ENCODE results near the gene WNK1. TPM values are rescaled to one million over a fixed set of nuclear protein-coding genes. Genes with fewer than 3 reads are reported as not detected.

The WNK1 gene
- total RNA-seq, 1 donor from 2014 or later = 366 TPM

DNA sequence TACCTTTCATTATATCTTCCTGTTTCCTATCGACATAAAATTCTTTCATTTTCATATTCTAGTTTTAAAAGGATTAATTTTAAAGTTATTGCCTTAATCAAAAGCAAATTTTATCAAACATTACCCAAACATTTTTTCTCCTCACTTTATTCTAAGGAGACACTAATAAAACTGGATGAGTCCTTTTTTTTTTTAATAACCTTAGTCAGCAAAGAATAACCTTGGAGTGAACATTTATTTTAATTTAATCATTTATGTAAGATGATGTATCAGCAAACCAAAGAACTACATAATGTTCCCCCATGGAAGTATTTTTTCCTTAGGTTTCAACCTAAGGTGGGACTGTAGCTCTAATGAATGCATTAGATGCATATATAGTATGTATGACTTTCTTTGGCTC is 113.2 kb downstream of the WNK1 start:
- Histone ChIP-seq H3K9me3 (no peaks in the 10 kb centered on the region), H3K4me1 (peaks cover 6% of the 10 kb centered on the region), H3K27me3 (no peaks in the 10 kb centered on the region), H3K27ac (no peak overlapping the region), H3K4me3 (no peak overlapping the region), H3K36me3 (peaks cover 0 to 53% of the 10 kb centered on the region in 2 donors)
- TF ChIP-seq POLR2AphosphoS5 (IDR thresholded peaks at IDR 0.05; ENCODE audit: insufficient read depth in 1 of 2, low read depth in 1 of 2) (no peak), POLR2A (IDR thresholded peaks at IDR 0.05) (no peak), CTCF (IDR thresholded peaks at IDR 0.05) (no peak)
- DNase-seq (ENCODE audit: extremely low spot score in 2 of 2) = no peak
- intact Hi-C loops (cut with DNase I) = no loop called here

DNA sequence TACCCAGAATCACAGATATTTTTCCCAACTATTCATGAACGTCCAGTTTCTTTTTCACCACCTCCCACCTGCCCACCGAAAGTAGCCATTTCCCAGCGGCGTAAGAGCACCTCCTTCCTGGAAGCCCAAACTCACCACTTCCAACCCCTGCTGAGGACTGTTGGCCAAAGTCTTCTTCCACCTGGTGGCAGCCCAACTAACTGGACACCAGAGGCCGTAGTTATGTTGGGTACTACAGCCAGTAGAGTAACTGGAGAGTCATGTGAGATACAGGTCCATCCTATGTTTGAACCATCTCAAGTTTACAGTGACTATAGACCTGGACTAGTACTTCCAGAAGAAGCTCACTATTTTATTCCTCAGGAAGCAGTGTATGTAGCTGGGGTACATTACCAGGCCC is 115.5 kb downstream of the WNK1 start:
- intact Hi-C loops (cut with DNase I) = no loop called here
- no peak overlapping the region for H3K4me3 ChIP-seq
- H3K27ac ChIP-seq = no peak overlapping the region
- peaks cover 6% of the 10 kb centered on the region for H3K4me1 ChIP-seq
- TF ChIP-seq CTCF (IDR thresholded peaks at IDR 0.05) (no peak), POLR2A (IDR thresholded peaks at IDR 0.05) (no peak), POLR2AphosphoS5 (IDR thresholded peaks at IDR 0.05; ENCODE audit: insufficient read depth in 1 of 2, low read depth in 1 of 2) (no peak)
- peaks cover 0 to 47% of the 10 kb centered on the region in 2 donors for H3K36me3 ChIP-seq
- no peaks in the 10 kb centered on the region for H3K9me3 ChIP-seq
- no peak for DNase-seq (ENCODE audit: extremely low spot score in 2 of 2)
- H3K27me3 ChIP-seq = no peaks in the 10 kb centered on the region

DNA sequence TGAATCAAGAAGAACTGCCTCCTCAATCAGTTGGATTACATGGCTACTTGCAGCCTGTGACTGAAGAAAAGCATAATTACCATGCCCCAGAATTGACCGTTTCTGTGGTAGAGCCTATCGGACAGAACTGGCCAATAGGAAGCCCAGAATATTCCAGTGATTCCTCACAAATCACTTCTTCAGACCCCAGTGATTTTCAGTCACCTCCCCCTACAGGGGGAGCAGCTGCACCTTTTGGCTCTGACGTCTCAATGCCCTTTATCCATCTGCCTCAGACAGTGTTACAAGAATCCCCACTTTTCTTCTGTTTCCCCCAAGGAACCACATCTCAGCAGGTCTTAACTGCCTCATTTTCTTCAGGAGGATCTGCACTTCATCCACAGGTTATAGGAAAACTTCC is 116.3 kb downstream of the WNK1 start:
- intact Hi-C loops (cut with DNase I) = no loop called here
- Histone ChIP-seq H3K4me1 (no peaks in the 10 kb centered on the region), H3K27ac (no peak overlapping the region), H3K27me3 (no peaks in the 10 kb centered on the region), H3K4me3 (no peak overlapping the region), H3K36me3 (peaks cover 0 to 54% of the 10 kb centered on the region in 2 donors), H3K9me3 (no peaks in the 10 kb centered on the region)
- no peak for DNase-seq (ENCODE audit: extremely low spot score in 2 of 2)
- no peak for TF ChIP-seq POLR2AphosphoS5 (IDR thresholded peaks at IDR 0.05; ENCODE audit: insufficient read depth in 1 of 2, low read depth in 1 of 2)
- TF ChIP-seq CTCF (IDR thresholded peaks at IDR 0.05) = no peak
- TF ChIP-seq POLR2A (IDR thresholded peaks at IDR 0.05) = no peak

- intact Hi-C loops (cut with DNase I) = no loop called here
- Histone ChIP-seq H3K9me3 (no peaks in the 10 kb centered on the region), H3K27me3 (no peaks in the 10 kb centered on the region), H3K4me1 (no peaks in the 10 kb centered on the region), H3K36me3 (peaks cover 0 to 69% of the 10 kb centered on the region in 2 donors), H3K27ac (no peak overlapping the region), H3K4me3 (no peak overlapping the region)
- no peak for TF ChIP-seq CTCF (IDR thresholded peaks at IDR 0.05)
- TF ChIP-seq POLR2A (IDR thresholded peaks at IDR 0.05) = no peak
- no peak for TF ChIP-seq POLR2AphosphoS5 (IDR thresholded peaks at IDR 0.05; ENCODE audit: insufficient read depth in 1 of 2, low read depth in 1 of 2)
- no peak for DNase-seq (ENCODE audit: extremely low spot score in 2 of 2)
These were observed 118.0 kb downstream of the WNK1 start for GRCh38 chr12:870378-870777.

DNA sequence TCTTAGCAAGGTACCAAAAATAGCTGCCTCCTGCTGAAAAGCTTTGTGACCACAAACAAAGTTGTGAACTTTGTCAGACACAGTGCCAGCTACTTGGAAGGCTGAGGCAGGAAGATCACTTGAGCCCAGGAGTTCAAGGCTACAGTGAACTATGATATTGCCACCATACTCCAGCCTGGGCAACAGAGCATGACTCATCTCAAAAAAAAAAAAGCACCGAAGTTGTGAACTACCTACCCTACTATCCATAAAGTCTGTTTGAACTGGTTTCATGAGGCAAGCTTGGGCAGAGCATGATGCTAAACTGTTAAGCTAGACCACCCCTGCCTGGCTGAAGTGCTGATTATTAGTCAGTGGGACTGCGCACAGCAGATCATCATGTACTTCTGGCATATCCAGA is 121.6 kb downstream of the WNK1 start:
- H3K4me1 ChIP-seq = no peaks in the 10 kb centered on the region
- no peak overlapping the region for H3K4me3 ChIP-seq
- no peak overlapping the region for H3K27ac ChIP-seq
- H3K27me3 ChIP-seq = no peaks in the 10 kb centered on the region
- no peak for TF ChIP-seq CTCF (IDR thresholded peaks at IDR 0.05)
- TF ChIP-seq POLR2AphosphoS5 (IDR thresholded peaks at IDR 0.05; ENCODE audit: insufficient read depth in 1 of 2, low read depth in 1 of 2) = no peak
- no peak for TF ChIP-seq POLR2A (IDR thresholded peaks at IDR 0.05)
- no peaks in the 10 kb centered on the region for H3K9me3 ChIP-seq
- peaks cover 0 to 52% of the 10 kb centered on the region in 2 donors for H3K36me3 ChIP-seq
- intact Hi-C loops (cut with DNase I) = no loop called here
- DNase-seq (ENCODE audit: extremely low spot score in 2 of 2) = no peak

Measured in vagina (tissue), 2 donors.